ENCODE data around the gene BRAP. TPM values are rescaled to one million over a fixed set of nuclear protein-coding genes. Genes with fewer than 3 reads are reported as not detected.

Gene BRAP
- polyA plus RNA-seq, 1 donor from 2014 or later = 23.4 TPM

DNA sequence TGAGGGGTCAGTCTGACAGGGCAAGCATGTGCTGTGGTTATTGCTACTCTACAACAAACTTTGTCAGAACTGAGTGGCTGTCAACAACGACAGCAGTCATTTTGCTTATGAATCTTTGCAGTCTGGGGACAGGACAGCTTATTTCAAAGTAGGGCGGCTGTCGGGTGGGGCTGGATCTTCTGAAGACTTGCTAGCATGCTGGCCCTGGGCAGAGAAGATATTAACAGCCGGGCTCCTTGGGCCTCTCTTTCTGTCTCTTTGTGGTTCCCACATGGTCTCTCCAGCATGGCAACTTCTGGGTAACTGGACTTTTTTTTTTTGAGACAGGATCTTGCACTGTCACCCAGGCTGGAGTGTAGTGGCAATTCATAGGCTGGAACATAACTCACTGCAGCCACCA is 47.0 kb upstream of the BRAP start:
- Histone ChIP-seq H3K4me3 (ENCODE audit: low read length) (no peak overlapping the region), H3K9ac (ENCODE audit: low read length) (no peak overlapping the region), H3K27me3 (ENCODE audit: insufficient read depth, low read depth, low read length) (no peaks in the 10 kb centered on the region), H3K9me3 (ENCODE audit: low read length) (no peaks in the 10 kb centered on the region), H3K4me2 (ENCODE audit: low read length) (no peak overlapping the region), H3K9me2 (ENCODE audit: insufficient read depth, low read length) (no peaks in the 10 kb centered on the region), H3K36me3 (ENCODE audit: insufficient read depth, low read length) (no peaks in the 10 kb centered on the region), H2AFZ (ENCODE audit: low read depth, low read length) (no peak overlapping the region), H3K27ac (ENCODE audit: low read length) (no peak overlapping the region), H3F3A (ENCODE audit: insufficient read depth, low read length, poor library complexity, severe bottlenecking) (no peaks in the 10 kb centered on the region), H4K20me1 (ENCODE audit: insufficient read depth) (no peaks in the 10 kb centered on the region), H3K79me2 (replicated peaks; ENCODE audit: insufficient read depth, low read length) (no peaks in the 10 kb centered on the region)
- TF ChIP-seq, protein P1, sequence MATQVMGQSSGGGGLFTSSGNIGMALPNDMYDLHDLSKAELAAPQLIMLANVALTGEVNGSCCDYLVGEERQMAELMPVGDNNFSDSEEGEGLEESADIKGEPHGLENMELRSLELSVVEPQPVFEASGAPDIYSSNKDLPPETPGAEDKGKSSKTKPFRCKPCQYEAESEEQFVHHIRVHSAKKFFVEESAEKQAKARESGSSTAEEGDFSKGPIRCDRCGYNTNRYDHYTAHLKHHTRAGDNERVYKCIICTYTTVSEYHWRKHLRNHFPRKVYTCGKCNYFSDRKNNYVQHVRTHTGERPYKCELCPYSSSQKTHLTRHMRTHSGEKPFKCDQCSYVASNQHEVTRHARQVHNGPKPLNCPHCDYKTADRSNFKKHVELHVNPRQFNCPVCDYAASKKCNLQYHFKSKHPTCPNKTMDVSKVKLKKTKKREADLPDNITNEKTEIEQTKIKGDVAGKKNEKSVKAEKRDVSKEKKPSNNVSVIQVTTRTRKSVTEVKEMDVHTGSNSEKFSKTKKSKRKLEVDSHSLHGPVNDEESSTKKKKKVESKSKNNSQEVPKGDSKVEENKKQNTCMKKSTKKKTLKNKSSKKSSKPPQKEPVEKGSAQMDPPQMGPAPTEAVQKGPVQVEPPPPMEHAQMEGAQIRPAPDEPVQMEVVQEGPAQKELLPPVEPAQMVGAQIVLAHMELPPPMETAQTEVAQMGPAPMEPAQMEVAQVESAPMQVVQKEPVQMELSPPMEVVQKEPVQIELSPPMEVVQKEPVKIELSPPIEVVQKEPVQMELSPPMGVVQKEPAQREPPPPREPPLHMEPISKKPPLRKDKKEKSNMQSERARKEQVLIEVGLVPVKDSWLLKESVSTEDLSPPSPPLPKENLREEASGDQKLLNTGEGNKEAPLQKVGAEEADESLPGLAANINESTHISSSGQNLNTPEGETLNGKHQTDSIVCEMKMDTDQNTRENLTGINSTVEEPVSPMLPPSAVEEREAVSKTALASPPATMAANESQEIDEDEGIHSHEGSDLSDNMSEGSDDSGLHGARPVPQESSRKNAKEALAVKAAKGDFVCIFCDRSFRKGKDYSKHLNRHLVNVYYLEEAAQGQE (IDR thresholded peaks at IDR 0.05; ENCODE audit: borderline replicate concordance) = no peak
- TF ChIP-seq EP300 (conservative IDR thresholded peaks at IDR 0.05; ENCODE audit: poor library complexity, severe bottlenecking) (no peak), POLR2AphosphoS5 (IDR thresholded peaks at IDR 0.05) (no peak), RAD21 (conservative IDR thresholded peaks at IDR 0.05) (no peak)

DNA sequence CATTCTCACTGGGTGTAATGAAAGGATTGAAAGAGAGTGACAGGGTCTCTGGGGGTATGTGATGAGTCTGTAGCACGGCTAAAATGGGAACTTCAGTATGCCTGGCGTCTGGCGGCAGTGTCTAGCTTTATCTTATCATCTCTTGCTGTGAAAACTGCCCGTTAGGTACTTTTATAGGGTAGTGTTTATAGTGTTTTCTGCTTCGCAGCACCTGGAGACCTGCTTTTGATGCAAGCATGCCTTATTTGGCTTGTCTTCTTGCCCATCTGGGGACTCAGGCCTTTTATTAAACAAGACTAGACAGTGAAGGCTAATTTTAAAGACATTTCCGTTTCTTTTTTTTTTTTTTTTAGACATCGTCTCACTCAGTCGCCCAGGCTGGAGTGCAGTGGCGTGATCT is 44.7 kb upstream of the BRAP start:
- no peak overlapping the region for H2AFZ ChIP-seq (ENCODE audit: low read depth, low read length)
- H3K4me2 ChIP-seq (ENCODE audit: low read length) = no peak overlapping the region
- no peaks in the 10 kb centered on the region for H4K20me1 ChIP-seq (ENCODE audit: insufficient read depth)
- H3K9me3 ChIP-seq (ENCODE audit: low read length) = no peaks in the 10 kb centered on the region
- no peak overlapping the region for H3K27ac ChIP-seq (ENCODE audit: low read length)
- H3K79me2 ChIP-seq (replicated peaks; ENCODE audit: insufficient read depth, low read length) = no peaks in the 10 kb centered on the region
- no peaks in the 10 kb centered on the region for H3F3A ChIP-seq (ENCODE audit: insufficient read depth, low read length, poor library complexity, severe bottlenecking)
- TF ChIP-seq SMC3 (conservative IDR thresholded peaks at IDR 0.05; ENCODE audit: poor library complexity) = no peak
- TF ChIP-seq, protein P1 (IDR thresholded peaks at IDR 0.05; ENCODE audit: borderline replicate concordance) = no peak
- no peak overlapping the region for H3K9ac ChIP-seq (ENCODE audit: low read length)
- H3K27me3 ChIP-seq (ENCODE audit: insufficient read depth, low read depth, low read length) = no peaks in the 10 kb centered on the region
- H3K9me2 ChIP-seq (ENCODE audit: insufficient read depth, low read length) = no peaks in the 10 kb centered on the region
- no peaks in the 10 kb centered on the region for H3K36me3 ChIP-seq (ENCODE audit: insufficient read depth, low read length)
- H3K4me3 ChIP-seq (ENCODE audit: low read length) = no peak overlapping the region

DNA sequence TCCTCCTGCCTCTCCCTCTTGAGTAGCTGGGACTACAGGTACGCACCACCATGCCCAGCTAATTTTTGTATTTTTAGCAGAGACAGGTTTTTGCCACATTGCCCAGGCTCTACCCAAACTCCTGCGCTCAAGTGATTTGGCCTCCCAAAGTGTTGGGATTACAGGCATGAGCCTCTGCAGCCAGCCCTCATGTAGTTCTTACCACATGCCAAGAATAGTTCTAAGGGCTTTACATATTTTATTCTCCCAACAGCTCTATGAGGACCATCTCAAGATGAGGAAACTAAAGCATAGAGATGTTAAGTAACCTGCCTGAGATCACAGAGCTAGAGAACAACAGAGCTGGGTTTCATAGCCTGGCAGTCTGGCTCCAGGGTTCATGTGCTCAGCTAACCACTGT is 43.0 kb upstream of the BRAP start:
- no peaks in the 10 kb centered on the region for H3K9me2 ChIP-seq (ENCODE audit: insufficient read depth, low read length)
- H3K4me3 ChIP-seq (ENCODE audit: low read length) = no peak overlapping the region
- H3K79me2 ChIP-seq (replicated peaks; ENCODE audit: insufficient read depth, low read length) = no peaks in the 10 kb centered on the region
- no peak overlapping the region for H3K9ac ChIP-seq (ENCODE audit: low read length)
- H3K9me3 ChIP-seq (ENCODE audit: low read length) = no peaks in the 10 kb centered on the region
- H3K36me3 ChIP-seq (ENCODE audit: insufficient read depth, low read length) = no peaks in the 10 kb centered on the region
- no peak overlapping the region for H3K4me2 ChIP-seq (ENCODE audit: low read length)
- TF ChIP-seq, protein P1 (IDR thresholded peaks at IDR 0.05; ENCODE audit: borderline replicate concordance) = no peak
- no peak for TF ChIP-seq MXI1 (conservative IDR thresholded peaks at IDR 0.05; ENCODE audit: poor library complexity, severe bottlenecking)
- no peak for TF ChIP-seq EZH2 (IDR thresholded peaks at IDR 0.05; ENCODE audit: borderline replicate concordance, insufficient read depth, low read length, poor library complexity, severe bottlenecking)
- no peak for TF ChIP-seq POLR2AphosphoS5 (IDR thresholded peaks at IDR 0.05)
- no peak for TF ChIP-seq TAF1 (IDR thresholded peaks at IDR 0.05; ENCODE audit: low read depth)
- TF ChIP-seq, protein P2, sequence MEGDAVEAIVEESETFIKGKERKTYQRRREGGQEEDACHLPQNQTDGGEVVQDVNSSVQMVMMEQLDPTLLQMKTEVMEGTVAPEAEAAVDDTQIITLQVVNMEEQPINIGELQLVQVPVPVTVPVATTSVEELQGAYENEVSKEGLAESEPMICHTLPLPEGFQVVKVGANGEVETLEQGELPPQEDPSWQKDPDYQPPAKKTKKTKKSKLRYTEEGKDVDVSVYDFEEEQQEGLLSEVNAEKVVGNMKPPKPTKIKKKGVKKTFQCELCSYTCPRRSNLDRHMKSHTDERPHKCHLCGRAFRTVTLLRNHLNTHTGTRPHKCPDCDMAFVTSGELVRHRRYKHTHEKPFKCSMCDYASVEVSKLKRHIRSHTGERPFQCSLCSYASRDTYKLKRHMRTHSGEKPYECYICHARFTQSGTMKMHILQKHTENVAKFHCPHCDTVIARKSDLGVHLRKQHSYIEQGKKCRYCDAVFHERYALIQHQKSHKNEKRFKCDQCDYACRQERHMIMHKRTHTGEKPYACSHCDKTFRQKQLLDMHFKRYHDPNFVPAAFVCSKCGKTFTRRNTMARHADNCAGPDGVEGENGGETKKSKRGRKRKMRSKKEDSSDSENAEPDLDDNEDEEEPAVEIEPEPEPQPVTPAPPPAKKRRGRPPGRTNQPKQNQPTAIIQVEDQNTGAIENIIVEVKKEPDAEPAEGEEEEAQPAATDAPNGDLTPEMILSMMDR (IDR thresholded peaks at IDR 0.05; ENCODE audit: poor library complexity, severe bottlenecking) = no peak
- no peak for TF ChIP-seq RAD21 (conservative IDR thresholded peaks at IDR 0.05)
- no peak for TF ChIP-seq SMC3 (conservative IDR thresholded peaks at IDR 0.05; ENCODE audit: poor library complexity)
- no peak for TF ChIP-seq EP300 (conservative IDR thresholded peaks at IDR 0.05; ENCODE audit: poor library complexity, severe bottlenecking)
- H4K20me1 ChIP-seq (ENCODE audit: insufficient read depth) = no peaks in the 10 kb centered on the region
- no peak overlapping the region for H2AFZ ChIP-seq (ENCODE audit: low read depth, low read length)
- no peaks in the 10 kb centered on the region for H3F3A ChIP-seq (ENCODE audit: insufficient read depth, low read length, poor library complexity, severe bottlenecking)
- no peak overlapping the region for H3K27ac ChIP-seq (ENCODE audit: low read length)
- no peaks in the 10 kb centered on the region for H3K27me3 ChIP-seq (ENCODE audit: insufficient read depth, low read depth, low read length)

All from neural cell (in vitro differentiated cells).